ENCODE results near the gene ME1. TPM values are rescaled to one million over a fixed set of nuclear protein-coding genes. Genes with fewer than 3 reads are reported as not detected.
A peak's percentile ranks its signal among the peaks of the same experiment; 100 is the strongest.

Gene ME1
- total RNA-seq, 1 donor from 2014 or later, result 88.7 TPM

- Mint-ChIP-seq H3K9me3 (ENCODE audit: low read depth) (no peaks in the 10 kb centered on the region), H3K4me3 (ENCODE audit: unreplicated experiment) (no peak overlapping the region), H3K27me3 (ENCODE audit: low read depth) (no peaks in the 10 kb centered on the region), H3K36me3 (ENCODE audit: low read depth) (no peaks in the 10 kb centered on the region), H3K4me1 (ENCODE audit: low read depth) (peaks cover 9% of the 10 kb centered on the region), H3K27ac (ENCODE audit: unreplicated experiment) (no peak overlapping the region)
- TF ChIP-seq CTCF (IDR thresholded peaks at IDR 0.05), result no peak
- no peak for DNase-seq (ENCODE audit: low spot score)
These were observed 12.7 kb upstream of the ME1 start for GRCh38 chr6:83443516-83443915.

GRCh38 chr6:83442752-83443151 lies 11.9 kb upstream of the ME1 start:
- TF ChIP-seq CTCF (IDR thresholded peaks at IDR 0.05), result no peak
- H3K4me3 Mint-ChIP-seq (ENCODE audit: unreplicated experiment), result no peak overlapping the region
- H3K27me3 Mint-ChIP-seq (ENCODE audit: low read depth), result no peaks in the 10 kb centered on the region
- DNase-seq (ENCODE audit: low spot score), result no peak
- H3K27ac Mint-ChIP-seq (ENCODE audit: unreplicated experiment), result no peak overlapping the region
- H3K9me3 Mint-ChIP-seq (ENCODE audit: low read depth), result no peaks in the 10 kb centered on the region
- no peaks in the 10 kb centered on the region for H3K36me3 Mint-ChIP-seq (ENCODE audit: low read depth)
- peaks cover 9% of the 10 kb centered on the region for H3K4me1 Mint-ChIP-seq (ENCODE audit: low read depth)

- TF ChIP-seq CTCF (IDR thresholded peaks at IDR 0.05), result no peak
- Mint-ChIP-seq H3K4me1 (ENCODE audit: low read depth) (peaks cover 13% of the 10 kb centered on the region), H3K27ac (ENCODE audit: unreplicated experiment) (no peak overlapping the region), H3K27me3 (ENCODE audit: low read depth) (no peaks in the 10 kb centered on the region), H3K9me3 (ENCODE audit: low read depth) (no peaks in the 10 kb centered on the region), H3K4me3 (ENCODE audit: unreplicated experiment) (no peak overlapping the region), H3K36me3 (ENCODE audit: low read depth) (no peaks in the 10 kb centered on the region)
- DNase-seq (ENCODE audit: low spot score), result no peak
These were observed 8.3 kb upstream of the ME1 start for GRCh38 chr6:83439201-83439600.

GRCh38 chr6:83436674-83437073 lies 5.8 kb upstream of the ME1 start:
- no peaks in the 10 kb centered on the region for H3K9me3 Mint-ChIP-seq (ENCODE audit: low read depth)

GRCh38 chr6:83433177-83433576 lies 2.3 kb upstream of the ME1 start:
- TF ChIP-seq CTCF (IDR thresholded peaks at IDR 0.05), result no peak
- no peaks in the 10 kb centered on the region for H3K27me3 Mint-ChIP-seq (ENCODE audit: low read depth)
- DNase-seq (ENCODE audit: low spot score), result no peak
- no peaks in the 10 kb centered on the region for H3K36me3 Mint-ChIP-seq (ENCODE audit: low read depth)
- peak overlapping the region; percentile 73 for H3K27ac Mint-ChIP-seq (ENCODE audit: unreplicated experiment)
- H3K4me1 Mint-ChIP-seq (ENCODE audit: low read depth), result peaks cover 48% of the 10 kb centered on the region
- H3K9me3 Mint-ChIP-seq (ENCODE audit: low read depth), result no peaks in the 10 kb centered on the region
- no peak overlapping the region for H3K4me3 Mint-ChIP-seq (ENCODE audit: unreplicated experiment)

More at GRCh38 chr6:83436674-83437073, 5.8 kb upstream of the ME1 start:
- Mint-ChIP-seq H3K4me3 (ENCODE audit: unreplicated experiment) (no peak overlapping the region), H3K27ac (ENCODE audit: unreplicated experiment) (no peak overlapping the region), H3K4me1 (ENCODE audit: low read depth) (peaks cover 23% of the 10 kb centered on the region), H3K36me3 (ENCODE audit: low read depth) (no peaks in the 10 kb centered on the region), H3K27me3 (ENCODE audit: low read depth) (no peaks in the 10 kb centered on the region)
- no peak for TF ChIP-seq CTCF (IDR thresholded peaks at IDR 0.05)
- no peak for DNase-seq (ENCODE audit: low spot score)

Data from chondrocyte (in vitro differentiated cells).